ENCODE measurements around the gene MTERF4.
"Not testable (repeated sequence)": the region's sequence is repeated elsewhere in the genome, so short reads cannot be mapped to it uniquely, and the experiment has no call there.

The MTERF4 gene

GRCh38 chr2:241110607-241111439 lies 8.7 kb upstream of the MTERF4 start:
- DNase-seq: no peak

GRCh38 chr2:241110089-241110606 lies 8.1 kb upstream of the MTERF4 start:
- no peak for DNase-seq

- DNase-seq: no peak
Measured at GRCh38 chr2:241109210-241110088, 7.4 kb upstream of the MTERF4 start.

- DNase-seq: no peak
Measured at GRCh38 chr2:241108271-241109209, 6.5 kb upstream of the MTERF4 start.

- no peak for DNase-seq
Measured at GRCh38 chr2:241107031-241107783, 5.1 kb upstream of the MTERF4 start.

- DNase-seq: peak; percentile 16
Measured at GRCh38 chr2:241105641-241106040, 3.6 kb upstream of the MTERF4 start.

- DNase-seq: not testable (repeated sequence)
Measured at GRCh38 chr2:241104611-241105010, 2.5 kb upstream of the MTERF4 start.

GRCh38 chr2:241103176-241103595 lies 1.1 kb upstream of the MTERF4 start:
- DNase-seq: no peak

- DNase-seq: no peak
Measured at GRCh38 chr2:241099246-241099645, 2.8 kb downstream of the MTERF4 start.

GRCh38 chr2:241096979-241097378 lies 5.1 kb downstream of the MTERF4 start:
- DNase-seq: no peak

GRCh38 chr2:241095594-241096290 lies 6.3 kb downstream of the MTERF4 start:
- DNase-seq: no peak

GRCh38 chr2:241094924-241095420 lies 7.1 kb downstream of the MTERF4 start:
- DNase-seq: no peak

GRCh38 chr2:241094172-241094571 lies 7.9 kb downstream of the MTERF4 start:
- DNase-seq: no peak

GRCh38 chr2:241093133-241093781 lies 8.8 kb downstream of the MTERF4 start:
- DNase-seq: not testable (repeated sequence)

- no peak for DNase-seq
Measured at GRCh38 chr2:241092677-241093076, 9.4 kb downstream of the MTERF4 start.

GRCh38 chr2:241091734-241092445 lies 10.2 kb downstream of the MTERF4 start:
- no peak for DNase-seq

- DNase-seq: no peak
Measured at GRCh38 chr2:241091201-241091600, 10.9 kb downstream of the MTERF4 start.

- DNase-seq: no peak
Measured at GRCh38 chr2:241088791-241089732, 13.0 kb downstream of the MTERF4 start.
